ENCODE measurements around the gene DTNBP1.

GRCh38 chr6:15504040-15504495 lies 158.8 kb downstream of the DTNBP1 start:
- no peak for TF ChIP-seq HDAC1 (CRISPR knock-in tag; IDR thresholded peaks at IDR 0.05)
- TF ChIP-seq IRF9 (CRISPR knock-in tag; IDR thresholded peaks at IDR 0.05; ENCODE audit: borderline replicate concordance), result no peak
- TF ChIP-seq TCF12 (IDR thresholded peaks at IDR 0.05), result no peak
- TF ChIP-seq TCF12 (CRISPR knock-in tag; IDR thresholded peaks at IDR 0.05), result no peak
- no peak for TF ChIP-seq POLR2AphosphoS5 (IDR thresholded peaks at IDR 0.05; ENCODE audit: low read depth, low read length)
- no peak for TF ChIP-seq ZFX (CRISPR knock-in tag; IDR thresholded peaks at IDR 0.05; ENCODE audit: low read depth)
- TF ChIP-seq NR2F6 (IDR thresholded peaks at IDR 0.05), result no peak
- no peak for TF ChIP-seq NR2F6 (CRISPR knock-in tag; IDR thresholded peaks at IDR 0.05)
- no peak for TF ChIP-seq MXI1 (IDR thresholded peaks at IDR 0.05; ENCODE audit: borderline replicate concordance, low read depth, low read length)

All from HepG2 (cell line).